Vagina (tissue), 2 donors: Measurements from ENCODE around the gene ADORA1. TPM values are rescaled to one million over a fixed set of nuclear protein-coding genes. Genes with fewer than 3 reads are reported as not detected.

Experiments used
- DNase-seq, 2 donors: peaks; one replicate each; pipeline ENCODE4 v3.0.0-alpha.2; 2017; ENCODE audit errors: extremely low spot score in 2 of 2
- H3K27ac ChIP-seq: fragments of 200-600 bp; sonication (generic); one replicate; pipeline ENCODE4 v1.5.1; 2019
- H3K27me3 ChIP-seq: fragments of 200-600 bp; sonication (generic); one replicate; pipeline ENCODE4 v1.5.1; 2019
- H3K36me3 ChIP-seq, 2 donors: fragments of 200-600 bp; sonication (generic); one replicate each; pipeline ENCODE4 v1.5.1; 2017 to 2019
- H3K4me1 ChIP-seq: fragments of 200-600 bp; sonication (generic); one replicate; pipeline ENCODE4 v1.5.1; 2019
- H3K4me3 ChIP-seq, 2 donors: fragments of 200-600 bp; sonication (generic); 1 replicate in 1 of 2; 2 replicates in 1 of 2; pipeline ENCODE4 v1.5.1; 2016 to 2019
- H3K9me3 ChIP-seq: fragments of 200-600 bp; sonication (generic); one replicate; pipeline ENCODE4 v1.5.1; 2019
- CTCF ChIP-seq, 3 experiments: fragments of 450-650 bp in 2 of 3; fragments of 200-600 bp in 1 of 3; sonication (generic) in 1 of 3; IDR thresholded peaks; one replicate each; pipeline ENCODE4 v1.5.1; 2017 to 2019; ENCODE audit warnings: antibody characterized with exemption in 3 of 3, mild to moderate bottlenecking in 2 of 3, moderate library complexity in 2 of 3
- POLR2A ChIP-seq, 2 donors: fragments of 450-650 bp; IDR thresholded peaks; one replicate each; pipeline ENCODE4 v1.6.1; 2017; ENCODE audit warnings: antibody characterized with exemption in 2 of 2, mild to moderate bottlenecking in 2 of 2, moderate library complexity in 2 of 2
- POLR2AphosphoS5 ChIP-seq, 2 donors: sonication (generic); formaldehyde crosslinking; IDR thresholded peaks; one replicate each; pipeline ENCODE4 v1.9.0; 2017; ENCODE audit warnings: antibody characterized with exemption in 2 of 2, mild to moderate bottlenecking in 2 of 2, low read depth in 1 of 2; ENCODE audit not compliant: insufficient read depth in 1 of 2
- intact Hi-C: fragments of 100-400 bp; cut with DNase I; formaldehyde crosslinking; loops from one replicate; pipeline ENCODE4 v1.15.1; 2023
- total RNA-seq: library from RNA; depleted of rRNA; stranded (reverse); fragments of >200 nt; gene quantifications from one replicate; pipeline ENCODE4 v1.2.3, GENCODE V29; 2016

The ADORA1 gene
- total RNA-seq, 1 donor from 2014 or later = 5.2 TPM

DNA sequence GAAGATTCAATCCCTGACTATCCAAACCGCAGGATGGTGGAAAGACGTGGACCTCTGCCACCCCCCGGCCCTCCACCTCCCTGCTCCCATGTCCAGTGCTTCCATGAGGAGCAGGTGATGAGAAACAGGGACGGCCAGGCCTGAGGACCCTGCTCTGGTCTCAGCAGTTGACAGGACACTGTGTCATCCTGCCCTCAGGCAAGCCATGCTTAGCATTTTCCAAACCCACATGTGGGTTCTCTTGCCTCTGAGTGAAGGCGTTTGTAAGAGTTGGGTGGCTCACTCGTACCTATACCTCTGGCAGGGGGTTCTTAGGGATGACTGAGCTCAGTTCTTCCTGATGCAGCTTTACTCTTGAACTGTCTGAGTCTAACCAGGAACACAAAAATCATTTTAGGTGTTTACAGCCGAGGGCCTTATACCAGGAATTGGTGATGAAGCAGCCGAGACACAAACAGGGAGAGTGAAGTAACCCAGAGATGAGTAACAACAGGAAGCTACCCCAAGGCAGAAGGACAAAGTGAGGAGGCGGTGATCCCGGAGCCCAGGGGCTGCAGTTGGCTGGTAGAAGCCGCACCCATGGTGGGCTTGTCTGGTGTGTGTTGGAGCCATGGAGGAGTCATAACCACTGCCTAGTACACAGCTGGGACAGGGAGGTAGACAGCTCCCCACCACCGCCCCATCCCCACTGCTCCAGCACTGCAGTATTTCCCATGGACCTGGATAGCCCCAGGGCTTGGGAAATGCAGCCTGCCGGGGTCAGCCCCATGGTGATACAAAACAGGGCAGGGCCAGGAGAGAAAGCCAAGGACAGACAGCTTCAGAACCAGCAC lies 26.7 kb downstream of the ADORA1 start:
- H3K4me3 ChIP-seq = no peak overlapping the region
- no peak for TF ChIP-seq POLR2AphosphoS5 (IDR thresholded peaks at IDR 0.05; ENCODE audit: insufficient read depth in 1 of 2, low read depth in 1 of 2)
- TF ChIP-seq POLR2A (IDR thresholded peaks at IDR 0.05) = no peak
- TF ChIP-seq CTCF (IDR thresholded peaks at IDR 0.05) = no peak
- no peaks in the 10 kb centered on the region for H3K9me3 ChIP-seq
- no peak overlapping the region for H3K27ac ChIP-seq
- H3K4me1 ChIP-seq = no peaks in the 10 kb centered on the region
- no peaks in the 10 kb centered on the region for H3K36me3 ChIP-seq
- no peak for DNase-seq
- no peaks in the 10 kb centered on the region for H3K27me3 ChIP-seq
- intact Hi-C loops = no loop called here

- intact Hi-C loops = no loop called here
- TF ChIP-seq POLR2AphosphoS5 (IDR thresholded peaks at IDR 0.05; ENCODE audit: insufficient read depth in 1 of 2, low read depth in 1 of 2) = no peak
- TF ChIP-seq CTCF (IDR thresholded peaks at IDR 0.05) = no peak
- no peak for TF ChIP-seq POLR2A (IDR thresholded peaks at IDR 0.05)
Measured at GRCh38 chr1:203156280-203156679, 28.8 kb downstream of the ADORA1 start.

GRCh38 chr1:203158423-203158822 lies 30.9 kb downstream of the ADORA1 start:
- no peak overlapping the region for H3K4me3 ChIP-seq
- no peak for DNase-seq
- TF ChIP-seq POLR2A (IDR thresholded peaks at IDR 0.05) (no peak), POLR2AphosphoS5 (IDR thresholded peaks at IDR 0.05; ENCODE audit: insufficient read depth in 1 of 2, low read depth in 1 of 2) (no peak), CTCF (IDR thresholded peaks at IDR 0.05) (no peak)
- no peaks in the 10 kb centered on the region for H3K9me3 ChIP-seq
- H3K36me3 ChIP-seq = no peaks in the 10 kb centered on the region
- no peaks in the 10 kb centered on the region for H3K27me3 ChIP-seq
- intact Hi-C loops = no loop called here
- no peaks in the 10 kb centered on the region for H3K4me1 ChIP-seq
- H3K27ac ChIP-seq = no peak overlapping the region

More at GRCh38 chr1:203156280-203156679, 28.8 kb downstream of the ADORA1 start:
- Histone ChIP-seq H3K4me3 (no peak overlapping the region), H3K27me3 (no peaks in the 10 kb centered on the region), H3K4me1 (no peaks in the 10 kb centered on the region), H3K9me3 (no peaks in the 10 kb centered on the region), H3K36me3 (no peaks in the 10 kb centered on the region), H3K27ac (no peak overlapping the region)
- no peak for DNase-seq

- Histone ChIP-seq H3K36me3 (no peaks in the 10 kb centered on the region), H3K4me3 (no peak overlapping the region), H3K9me3 (no peaks in the 10 kb centered on the region), H3K27ac (no peak overlapping the region), H3K4me1 (no peaks in the 10 kb centered on the region), H3K27me3 (no peaks in the 10 kb centered on the region)
- intact Hi-C loops = no loop called here
- no peak for DNase-seq
- TF ChIP-seq POLR2AphosphoS5 (IDR thresholded peaks at IDR 0.05; ENCODE audit: insufficient read depth in 1 of 2, low read depth in 1 of 2) = no peak
- TF ChIP-seq CTCF (IDR thresholded peaks at IDR 0.05) = no peak
- TF ChIP-seq POLR2A (IDR thresholded peaks at IDR 0.05) = no peak
Measured at GRCh38 chr1:203158960-203159665, 31.6 kb downstream of the ADORA1 start.

- Histone ChIP-seq H3K27ac (no peak overlapping the region), H3K4me3 (no peak overlapping the region), H3K27me3 (no peaks in the 10 kb centered on the region), H3K36me3 (no peaks in the 10 kb centered on the region), H3K9me3 (no peaks in the 10 kb centered on the region), H3K4me1 (no peaks in the 10 kb centered on the region)
- intact Hi-C loops = no loop called here
- no peak for DNase-seq
- no peak for TF ChIP-seq CTCF (IDR thresholded peaks at IDR 0.05)
- TF ChIP-seq POLR2A (IDR thresholded peaks at IDR 0.05) = no peak
- no peak for TF ChIP-seq POLR2AphosphoS5 (IDR thresholded peaks at IDR 0.05; ENCODE audit: insufficient read depth in 1 of 2, low read depth in 1 of 2)
Measured at GRCh38 chr1:203159844-203160243, 32.3 kb downstream of the ADORA1 start.
